ENCODE measurements around the gene CNIH1.
A peak's percentile ranks its signal among the peaks of the same experiment; 100 is the strongest.

CNIH1 gene

DNA sequence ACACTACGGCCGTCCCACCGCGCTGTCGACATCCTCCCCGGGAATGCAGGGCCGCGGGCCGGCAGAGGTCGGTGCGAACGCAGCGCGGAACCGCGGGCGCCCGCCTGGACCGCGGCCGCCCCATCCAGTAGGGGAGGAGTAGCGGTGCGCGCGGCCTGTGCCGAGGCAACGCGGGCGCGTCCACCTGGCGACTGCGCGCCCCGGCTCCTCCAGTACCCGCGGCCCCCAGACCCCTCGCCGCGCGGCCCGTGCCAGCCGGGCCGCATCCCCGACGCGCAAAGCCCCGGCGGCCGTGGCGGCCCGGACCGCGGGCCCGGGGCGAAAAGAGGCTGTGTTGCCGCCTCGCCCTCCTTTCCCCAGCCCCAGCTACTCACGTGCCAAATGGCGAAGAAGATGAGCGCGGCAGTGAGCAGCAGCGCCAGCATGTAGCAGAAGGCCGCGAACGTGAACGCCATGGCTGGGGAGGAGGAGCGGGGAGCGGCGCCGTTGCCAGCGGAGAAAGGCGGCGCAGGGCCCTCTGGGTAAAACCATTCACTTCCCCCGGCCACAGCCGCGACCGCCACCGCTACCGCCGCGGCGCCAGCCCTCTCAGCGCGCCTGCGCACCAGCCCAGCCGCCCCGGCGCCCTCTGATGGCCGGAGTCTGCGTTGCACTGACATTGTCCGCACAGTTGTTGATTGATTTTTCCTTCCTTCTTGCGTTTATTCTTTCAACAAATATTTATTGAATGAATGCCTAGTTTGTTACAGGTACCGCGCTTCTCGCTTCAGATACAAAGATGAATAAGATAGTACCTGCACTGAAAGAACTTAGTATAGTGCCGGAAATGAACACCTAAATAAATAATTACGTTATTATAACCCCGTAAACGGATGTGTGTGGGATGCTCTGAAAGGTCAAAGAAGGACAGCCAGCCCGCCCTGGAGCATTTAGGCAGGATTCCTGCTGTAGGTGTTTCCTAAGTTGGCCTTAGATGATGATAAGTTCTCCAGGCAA is at the start of gene CNIH1:
Gene CNIH1 (minus strand): TSS at position 502 of the 996 bp plus-strand sequence. CDS start 47 bp downstream, at position 455.
- DNase-seq, result peak; percentile 91

DNA sequence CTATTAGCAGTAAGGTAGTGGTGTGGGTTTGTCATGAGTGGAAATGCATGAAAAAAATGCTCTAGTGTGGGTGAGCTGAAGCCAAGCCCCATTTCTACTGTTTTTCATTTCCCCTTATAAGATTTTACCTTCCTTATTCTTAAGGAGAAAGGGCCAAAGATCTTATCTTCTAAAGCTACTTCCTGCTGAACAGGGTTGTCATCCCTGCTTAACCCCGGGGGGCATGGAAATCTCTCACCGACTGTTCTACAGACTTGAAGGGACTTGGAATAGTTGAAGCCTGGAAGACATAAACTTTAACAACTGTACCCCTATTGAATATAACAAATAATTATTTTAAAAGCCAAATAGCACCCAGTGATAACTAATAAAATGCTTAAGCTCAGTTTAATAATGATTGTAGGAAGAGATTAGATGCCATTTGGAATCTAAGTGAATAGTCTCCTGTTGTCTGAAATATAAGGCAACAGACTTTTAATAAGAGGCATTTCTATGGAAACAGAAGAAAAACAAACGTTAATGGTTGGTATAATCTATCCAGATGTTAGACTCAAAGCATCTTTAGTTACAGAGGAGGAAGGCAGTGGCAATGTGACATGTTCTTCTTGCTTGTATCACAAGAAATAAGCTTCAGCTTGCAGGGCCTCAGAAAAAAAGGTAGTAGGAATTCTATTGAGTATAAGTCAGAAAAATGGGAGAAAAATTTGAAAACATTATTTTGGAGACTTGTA is 49.4 kb upstream of the CNIH1 start:
- DNase-seq, result no peak

DNA sequence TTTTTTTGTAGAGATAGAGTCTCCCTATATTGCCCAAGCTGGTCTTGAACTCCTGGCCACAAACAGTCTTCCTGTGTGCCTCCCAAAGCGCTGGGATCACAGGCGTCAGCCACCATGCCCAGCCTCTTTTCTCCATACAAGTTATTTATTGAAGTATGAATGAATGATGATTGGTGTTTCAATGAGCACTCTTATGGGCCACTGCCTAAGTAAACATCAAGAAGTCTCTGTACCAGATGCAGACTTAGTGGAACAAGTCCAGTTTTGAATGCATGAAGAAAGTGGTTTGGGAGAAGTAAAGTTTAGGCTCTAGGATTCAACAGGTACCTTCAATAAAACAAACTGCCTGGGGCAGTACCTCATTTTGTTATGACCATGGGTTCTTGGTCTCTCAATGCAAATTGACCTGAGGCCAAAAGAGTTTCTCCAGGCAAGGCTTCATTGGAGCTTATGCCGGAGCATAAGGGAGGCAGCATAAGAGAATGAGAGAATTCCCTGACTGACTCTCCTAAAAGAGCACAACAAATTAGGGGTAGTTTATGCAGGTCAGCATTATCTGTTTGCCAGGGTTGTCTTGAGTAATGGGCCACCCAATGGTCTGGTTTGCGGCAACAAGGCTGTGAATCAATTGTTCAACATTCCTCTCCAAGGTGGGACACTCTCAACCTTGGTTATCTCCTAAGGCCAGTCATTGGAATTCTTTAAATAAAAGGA is 48.7 kb upstream of the CNIH1 start:
- DNase-seq, result no peak

DNA sequence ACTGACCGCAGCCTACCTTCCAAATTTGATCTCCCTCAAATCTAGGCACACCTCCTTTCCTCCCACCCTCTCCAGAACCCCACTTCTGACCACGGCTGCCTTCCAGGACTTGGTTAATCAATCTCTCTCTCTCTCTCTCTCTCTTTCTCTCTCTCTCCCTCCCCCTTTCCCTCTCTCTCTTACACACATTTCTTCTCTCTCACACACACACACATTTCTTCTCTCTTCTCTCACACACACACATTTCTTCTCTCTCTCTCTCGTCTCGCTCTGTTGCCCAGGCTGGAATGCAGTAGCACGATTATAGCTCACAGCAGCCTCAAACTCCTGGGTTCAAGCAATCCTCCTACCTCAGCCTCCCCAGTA is 48.1 kb upstream of the CNIH1 start:
- no peak for DNase-seq

DNA sequence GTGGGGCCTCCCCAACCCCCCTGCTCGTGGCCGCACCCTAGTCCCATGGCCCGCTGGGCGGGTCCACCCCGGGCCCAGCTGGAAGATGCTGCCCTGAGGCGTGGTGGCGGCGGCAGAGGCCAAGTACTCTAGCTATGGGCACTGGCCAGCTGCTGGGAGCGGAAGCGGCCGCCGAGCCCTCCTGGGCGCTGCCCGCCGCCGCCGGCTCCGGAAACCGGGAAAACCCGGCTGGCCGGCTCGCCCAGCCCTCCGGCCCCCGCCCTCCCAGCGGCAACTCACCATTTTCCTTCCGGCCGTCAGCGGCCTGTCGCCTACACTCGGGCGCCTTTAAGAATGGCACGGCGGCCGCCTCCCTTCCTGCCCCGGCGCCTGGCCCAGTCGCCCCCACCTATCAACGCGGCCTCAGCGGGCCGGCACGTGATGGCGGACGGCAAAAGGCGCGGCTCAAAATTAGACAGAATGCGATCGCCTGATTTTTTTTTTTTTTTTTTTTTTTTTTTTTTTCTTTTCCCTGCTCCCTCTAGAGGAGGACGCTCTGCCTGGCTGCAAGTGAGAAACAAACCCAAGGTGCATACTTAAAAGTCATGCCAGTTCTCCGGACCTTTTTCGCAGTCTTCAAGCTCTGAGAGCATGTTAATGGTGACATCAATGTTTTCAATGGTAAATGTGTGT is 47.6 kb upstream of the CNIH1 start, which contains the start of gene GMFB:
Gene GMFB (minus strand): TSS at position 335 of the 672 bp plus-strand sequence. CDS start 53 bp downstream, at position 282.
- DNase-seq, result peak; percentile 80

DNA sequence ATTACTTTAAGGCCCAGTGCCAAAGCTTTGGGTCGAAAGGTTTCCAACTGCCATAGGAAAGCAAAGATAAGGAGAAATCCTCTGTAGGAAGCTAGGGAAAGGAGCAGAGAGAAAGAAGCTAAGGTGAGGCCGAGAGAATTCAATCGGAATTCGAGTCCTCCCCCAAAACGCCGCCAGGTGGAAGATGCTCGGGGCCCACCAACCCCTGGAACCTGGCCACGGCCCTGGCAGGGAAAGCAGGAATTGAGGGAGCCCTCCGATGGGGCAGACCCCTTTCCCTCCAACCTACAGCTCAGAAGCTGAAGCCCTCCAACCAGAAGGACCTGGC is 47.1 kb upstream of the CNIH1 start:
- no peak for DNase-seq

DNA sequence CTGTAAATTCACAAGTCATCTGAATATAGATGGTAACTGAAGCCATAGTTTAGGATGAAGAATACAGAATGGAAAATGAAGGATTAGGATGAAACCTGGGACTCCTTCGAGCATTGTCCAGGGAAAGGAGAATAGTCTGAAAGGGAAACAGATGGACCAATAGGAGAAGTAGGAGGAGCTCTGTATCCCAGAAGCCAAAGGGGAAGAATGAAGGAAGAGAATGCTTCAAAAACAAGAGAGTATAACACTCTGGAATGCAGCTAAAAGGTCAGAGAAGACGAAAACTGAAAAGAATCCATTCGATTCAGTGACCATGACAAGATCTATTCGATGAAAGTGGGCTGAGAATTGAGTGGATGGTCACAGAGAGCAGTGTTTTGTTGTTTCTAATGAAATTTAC is 46.6 kb upstream of the CNIH1 start:
- DNase-seq, result no peak

DNA sequence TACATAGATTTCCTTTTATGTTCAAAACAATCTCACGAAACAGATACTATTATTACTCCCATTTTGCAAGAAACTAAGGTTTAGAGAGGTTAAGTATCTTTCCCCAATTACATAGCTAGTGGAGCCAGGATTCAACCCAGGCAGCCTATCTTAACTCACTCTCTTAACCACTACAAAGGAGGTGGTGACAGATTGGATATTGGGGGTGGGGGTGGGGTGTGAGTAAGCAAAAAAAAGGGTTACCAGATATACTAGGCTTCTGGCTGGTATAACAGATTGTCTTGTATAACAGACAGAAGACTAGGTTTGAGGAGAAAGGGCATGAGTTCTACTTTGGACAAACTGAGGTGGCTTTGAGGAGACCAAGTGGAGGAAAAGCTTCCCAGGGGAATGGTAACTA is 45.5 kb upstream of the CNIH1 start:
- DNase-seq, result no peak

DNA sequence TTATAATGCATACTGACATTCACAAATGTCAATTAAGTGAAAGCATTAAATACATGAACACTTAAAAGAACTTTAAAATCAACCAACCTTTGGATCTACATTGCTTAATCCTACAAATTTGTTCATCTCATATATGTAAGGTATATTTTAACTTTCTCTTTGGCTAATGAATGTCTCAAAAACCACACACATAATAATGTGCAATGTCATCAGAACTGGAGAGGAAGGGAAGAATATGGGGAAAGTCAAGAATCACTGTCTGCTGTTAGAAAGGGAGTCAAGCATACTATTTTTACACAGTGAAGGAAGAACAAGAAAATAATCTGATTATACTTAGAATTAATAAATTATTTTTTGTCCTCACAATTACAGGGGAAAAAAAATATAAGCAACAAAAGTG is 42.7 kb upstream of the CNIH1 start:
- DNase-seq, result no peak

DNA sequence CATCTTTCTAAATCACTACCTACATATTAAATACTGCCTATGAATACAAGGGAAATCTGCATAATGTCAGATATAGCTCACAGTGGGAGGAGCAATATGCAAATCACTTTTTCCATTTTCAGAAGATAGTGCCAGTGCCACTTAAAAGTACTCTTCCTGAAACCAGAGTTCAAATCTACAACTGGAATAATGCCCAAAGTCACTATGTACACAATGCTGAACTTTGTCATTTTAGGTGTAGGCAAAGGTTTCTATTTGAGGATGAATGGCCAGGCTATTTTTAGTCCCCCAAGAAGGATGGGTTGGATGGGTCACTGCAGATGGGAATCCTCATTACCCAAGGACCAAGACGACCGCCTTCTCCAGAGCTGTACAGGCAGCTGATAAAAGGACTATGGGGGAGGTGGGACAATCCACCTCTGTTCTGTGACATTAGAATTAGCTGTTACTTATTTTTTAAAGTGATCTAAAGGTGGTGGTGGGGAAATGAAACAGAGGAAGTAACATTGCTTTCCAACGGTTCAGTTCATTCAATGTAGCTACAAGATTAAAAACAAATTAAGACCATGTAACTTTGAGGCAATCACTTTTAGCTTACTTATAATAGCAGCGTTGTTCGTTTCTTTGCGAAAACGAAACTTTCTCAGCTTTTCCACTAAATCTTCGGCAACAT is 42.0 kb upstream of the CNIH1 start:
- DNase-seq, result no peak

DNA sequence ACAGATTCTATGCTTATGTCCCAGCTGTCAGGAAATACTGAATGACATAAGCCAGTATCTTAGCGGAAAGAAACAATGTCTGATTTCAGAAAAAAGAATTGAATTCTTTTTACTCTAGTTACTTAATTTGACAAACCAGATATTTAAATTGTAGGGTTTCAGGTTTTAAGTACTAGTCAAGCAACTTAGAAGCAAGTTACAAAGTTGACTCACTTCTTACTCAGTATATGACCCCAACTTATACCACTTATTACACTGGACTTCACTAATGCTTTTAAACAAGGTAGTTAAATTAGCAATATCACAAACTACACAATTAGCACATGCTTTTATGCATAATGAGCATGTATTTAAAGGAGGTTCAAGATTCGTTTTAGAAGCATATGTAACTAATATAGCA is 40.5 kb upstream of the CNIH1 start:
- DNase-seq, result no peak

DNA sequence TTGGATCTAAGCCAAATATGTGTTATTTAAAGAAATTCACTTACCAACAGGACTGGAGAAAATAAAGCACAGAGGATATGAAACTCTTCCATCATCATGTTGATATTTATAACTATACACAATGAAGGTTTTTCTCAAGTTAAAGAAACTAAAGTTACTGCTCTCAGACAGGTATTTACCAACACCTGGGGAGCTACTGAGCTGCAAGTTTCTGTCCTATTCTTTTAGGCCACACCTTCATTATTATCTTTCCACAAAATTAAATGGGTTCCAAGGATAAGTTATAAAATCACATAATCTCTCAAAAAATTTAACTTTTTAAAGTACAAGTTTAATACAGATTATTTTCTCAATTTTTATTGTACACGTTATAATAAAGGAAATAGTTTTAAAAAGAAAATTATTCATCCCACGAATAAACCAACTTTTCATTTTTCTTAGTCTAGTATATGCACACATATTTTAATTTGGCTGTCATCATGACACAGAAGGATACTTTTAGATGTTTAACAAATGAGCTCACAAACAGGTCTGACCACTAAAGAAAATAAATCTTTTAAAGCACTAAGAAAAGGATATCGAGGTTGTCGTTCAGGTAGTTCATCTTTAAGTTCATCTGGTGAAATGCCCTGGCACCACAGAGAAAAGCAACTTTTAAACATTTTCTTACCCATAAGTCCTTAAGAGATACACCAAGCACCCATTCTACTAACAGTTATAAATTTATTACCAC is 39.8 kb upstream of the CNIH1 start:
- DNase-seq, result no peak

DNA sequence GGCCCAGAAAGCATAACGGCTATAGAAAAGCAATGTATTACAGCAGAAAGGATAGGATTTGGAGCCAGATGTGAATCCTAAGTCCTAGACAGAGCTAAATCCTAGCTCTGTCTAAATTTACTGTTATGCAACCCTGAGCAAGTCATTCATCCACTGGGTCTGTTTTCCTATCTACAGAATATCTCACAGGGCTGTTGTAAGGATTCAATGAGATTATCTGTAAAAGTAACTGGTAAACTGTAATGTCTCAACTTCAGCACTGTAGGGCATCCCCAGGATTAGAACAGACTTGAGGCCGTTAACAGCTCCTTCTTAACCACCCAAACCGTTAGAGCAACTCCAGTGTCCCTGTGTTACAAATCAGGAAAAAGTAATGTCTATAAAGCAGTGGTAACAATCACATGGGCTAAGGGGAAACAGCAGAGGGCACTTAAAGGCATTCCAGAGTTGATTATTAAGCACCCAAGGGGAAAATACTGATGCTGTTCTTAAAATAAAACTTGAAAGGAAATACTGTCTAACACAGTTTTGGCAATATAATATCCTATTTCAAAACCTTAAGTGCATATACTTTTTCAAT is 37.6 kb upstream of the CNIH1 start:
- DNase-seq, result no peak

DNA sequence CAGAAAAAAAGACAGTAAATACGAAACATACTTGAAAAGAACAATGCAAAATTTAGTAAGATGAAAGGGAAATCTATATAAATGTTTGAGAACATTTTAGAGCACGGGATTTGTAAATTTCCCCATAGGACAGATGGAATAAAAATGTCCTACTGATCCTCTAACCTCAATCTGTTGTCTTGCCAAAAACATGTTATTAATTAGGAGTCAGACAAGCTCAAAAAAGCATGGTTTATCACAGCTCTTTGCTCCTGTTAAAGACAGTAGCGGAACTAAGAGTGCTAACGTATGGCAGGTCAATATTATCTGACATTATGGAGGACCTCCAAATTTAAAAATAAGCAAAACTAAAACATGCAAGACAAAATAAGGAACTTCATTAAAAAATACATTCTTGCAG is 34.7 kb upstream of the CNIH1 start:
- no peak for DNase-seq

DNA sequence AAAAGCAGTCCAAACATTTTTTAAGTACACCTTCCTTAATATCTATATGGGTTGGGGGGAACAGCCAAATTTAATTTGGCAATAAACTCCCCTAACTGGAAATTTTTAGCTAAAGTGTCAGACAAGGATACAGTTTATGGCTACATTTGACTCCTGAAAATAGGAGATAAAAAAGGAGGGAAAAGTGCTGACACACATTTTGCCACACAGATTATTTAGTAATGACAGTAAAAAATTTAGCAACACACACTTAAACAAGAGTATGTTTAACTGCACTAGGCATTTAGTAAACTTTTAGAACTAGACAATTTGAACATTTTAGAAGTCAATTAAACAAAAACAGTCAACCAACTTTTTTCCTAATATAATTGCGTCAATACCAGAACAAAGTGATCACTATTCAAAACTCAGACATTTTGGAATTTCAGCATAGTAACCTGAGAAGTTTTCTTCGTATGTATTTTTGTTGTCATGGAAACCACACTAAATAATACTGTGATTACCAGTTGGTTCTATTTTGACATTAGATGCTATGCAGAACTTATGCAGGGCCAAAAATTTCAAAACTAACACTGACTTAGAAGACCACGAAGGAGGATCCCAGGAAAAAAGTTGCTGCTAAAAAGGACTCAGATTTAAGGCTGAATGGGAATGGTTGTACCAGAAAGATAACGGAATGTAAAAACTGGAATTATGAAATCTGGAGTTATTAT is 34.2 kb upstream of the CNIH1 start:
- DNase-seq, result no peak

DNA sequence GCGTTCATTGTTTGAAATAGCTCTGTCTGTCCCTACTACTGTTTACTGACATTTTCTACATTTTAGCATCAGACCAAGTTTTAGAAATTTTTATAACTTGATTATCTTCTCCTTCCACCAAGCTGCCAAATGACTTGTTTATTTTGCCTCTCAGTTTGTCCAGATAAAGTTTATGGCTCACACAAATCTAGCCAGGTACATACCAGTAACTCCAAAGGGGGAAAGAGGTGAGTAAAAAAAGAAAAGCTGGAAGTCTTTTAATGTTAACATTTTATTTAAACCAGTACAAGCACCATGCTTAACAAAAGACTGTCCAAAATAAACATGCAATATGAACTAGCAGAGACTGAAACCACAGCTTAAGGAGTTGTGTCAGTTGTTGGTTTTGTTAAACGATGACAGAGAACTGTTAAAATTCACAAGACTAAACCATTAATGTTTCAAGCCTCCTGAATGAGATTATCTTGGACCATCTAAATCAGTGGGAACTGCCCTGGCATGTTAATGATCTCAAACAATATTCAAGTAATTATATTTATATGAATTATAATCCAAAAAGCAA is 33.1 kb upstream of the CNIH1 start:
- DNase-seq, result no peak

DNA sequence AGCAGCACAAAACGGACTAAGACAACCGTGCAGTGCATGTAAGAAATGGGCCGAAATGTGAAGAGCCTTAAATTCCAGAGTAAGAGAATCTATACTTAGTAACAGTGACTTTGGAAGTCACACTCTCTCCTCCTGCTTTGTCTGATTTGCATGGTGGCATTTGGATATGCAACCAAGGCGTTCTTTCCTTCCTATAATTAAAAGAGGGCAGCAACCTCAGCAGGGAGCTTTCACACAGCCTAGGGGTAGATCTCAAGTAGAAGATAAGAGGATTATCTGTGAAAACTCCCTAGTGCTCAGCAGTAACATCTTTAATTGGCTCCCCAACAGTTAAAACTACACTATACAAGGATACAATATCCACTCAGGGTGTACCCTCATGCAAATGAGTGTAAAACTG is 31.1 kb upstream of the CNIH1 start:
- no peak for DNase-seq

DNA sequence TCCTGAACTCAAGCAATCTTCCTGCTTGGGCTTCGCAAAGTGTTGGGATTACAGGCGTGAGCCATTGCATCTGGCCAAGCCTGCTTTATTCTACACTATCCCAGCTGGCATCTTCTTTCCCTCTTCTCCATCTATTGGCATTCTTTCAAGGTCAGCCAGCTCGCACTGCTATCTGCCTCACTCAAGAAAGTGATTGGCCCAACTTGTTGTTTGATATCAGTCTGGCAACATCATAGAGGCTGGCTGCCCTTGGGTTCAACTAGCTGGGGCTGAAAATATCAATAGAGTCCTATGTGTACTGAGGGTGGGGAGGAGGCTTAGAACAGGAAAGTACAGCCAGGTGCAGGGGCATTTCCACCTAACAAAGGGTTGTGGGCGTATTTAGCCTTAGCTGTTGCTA is 30.5 kb upstream of the CNIH1 start:
- no peak for DNase-seq

DNA sequence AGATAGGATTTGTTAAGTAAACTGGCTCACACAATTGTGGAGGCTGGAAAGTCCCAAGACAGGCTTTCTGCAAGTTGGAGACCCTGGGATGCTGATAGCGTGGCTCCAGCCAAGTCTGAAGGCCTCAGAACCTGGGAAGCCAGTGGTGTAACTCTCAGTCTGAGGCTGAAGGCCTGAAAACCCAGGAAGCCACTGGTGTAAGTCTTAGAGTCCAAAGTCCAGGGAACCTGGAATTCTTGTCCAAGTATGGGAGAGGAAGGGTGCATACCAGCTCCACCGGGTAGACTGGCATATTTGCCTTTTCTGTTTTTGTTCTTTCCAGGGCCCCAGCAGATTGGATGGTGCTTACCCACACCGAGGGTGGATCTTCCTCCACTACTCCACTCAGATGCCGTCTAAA is 29.5 kb upstream of the CNIH1 start:
- DNase-seq, result no peak

DNA sequence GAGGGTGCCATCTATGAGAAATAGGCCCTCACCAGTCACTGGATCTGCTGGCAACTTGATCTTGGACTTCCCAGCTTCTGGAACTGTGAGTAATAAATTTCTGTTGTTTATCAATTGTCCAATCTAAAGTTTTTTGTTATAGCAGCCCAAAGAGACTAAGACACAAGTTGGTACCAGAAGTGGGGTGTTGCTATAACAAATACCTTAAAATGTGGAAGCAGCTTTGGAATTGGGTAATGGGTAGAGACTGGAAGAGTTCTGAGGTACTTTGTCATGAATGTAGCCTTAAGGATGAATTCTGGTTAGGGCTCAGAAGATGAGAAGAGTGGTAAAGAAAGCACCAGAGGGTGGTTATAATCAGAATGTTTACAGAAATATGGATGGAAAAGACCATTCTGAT is 26.1 kb upstream of the CNIH1 start:
- DNase-seq, result no peak
